GM12801 (cell line): ENCODE results near the gene ATAD3C.

ENCODE experiments used
- TF ChIP-seq, protein P1 (sequence below): IDR thresholded peaks from one replicate; pipeline ENCODE4 v1.5.1; 2011; ENCODE audit warnings: control low read depth; ENCODE audit not compliant: insufficient read length; ENCODE audit errors: extremely low read depth

ATAD3C gene

DNA sequence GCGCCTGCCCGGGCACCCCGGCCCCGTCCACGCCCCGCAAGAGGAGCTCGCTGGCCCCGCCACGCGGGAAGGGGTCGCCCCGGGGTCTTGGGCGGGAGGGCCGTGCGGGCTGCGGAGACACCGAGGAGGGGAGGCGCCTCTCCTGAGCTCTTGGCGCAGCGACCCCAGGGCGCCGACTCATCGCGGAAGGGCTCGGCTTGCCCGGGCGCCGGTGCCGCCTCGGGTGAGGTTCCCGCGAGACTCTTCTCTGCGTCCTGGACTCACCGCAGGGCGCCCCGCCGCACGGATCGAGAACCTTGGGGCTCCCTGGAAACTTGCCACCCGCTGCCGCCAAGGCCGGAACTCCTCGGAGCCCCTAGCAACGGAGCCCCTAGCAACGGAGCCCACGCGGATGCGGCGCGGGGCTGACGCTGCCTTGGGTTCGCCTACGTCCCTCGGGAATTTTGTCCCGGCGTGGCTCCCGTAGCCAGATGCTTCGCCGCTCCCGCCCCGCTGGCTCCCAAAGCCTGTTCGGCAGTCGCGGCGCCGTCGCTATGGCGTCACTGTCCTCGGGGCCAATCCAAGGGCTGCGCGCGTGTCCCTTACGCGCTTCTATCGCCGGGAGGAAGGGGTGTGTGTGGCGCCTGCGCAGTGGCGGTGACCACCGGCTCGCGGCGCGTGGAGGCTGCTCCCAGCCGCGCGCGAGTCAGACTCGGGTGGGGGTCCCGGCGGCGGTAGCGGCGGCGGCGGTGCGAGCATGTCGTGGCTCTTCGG, 62.2 kb downstream of the ATAD3C start, which contains the start of gene ATAD3A:
TSS of gene ATAD3A (plus strand) at position 630 of the 753 bp plus-strand sequence. CDS start at position 737, 107 bp downstream.
- TF ChIP-seq, protein P1, sequence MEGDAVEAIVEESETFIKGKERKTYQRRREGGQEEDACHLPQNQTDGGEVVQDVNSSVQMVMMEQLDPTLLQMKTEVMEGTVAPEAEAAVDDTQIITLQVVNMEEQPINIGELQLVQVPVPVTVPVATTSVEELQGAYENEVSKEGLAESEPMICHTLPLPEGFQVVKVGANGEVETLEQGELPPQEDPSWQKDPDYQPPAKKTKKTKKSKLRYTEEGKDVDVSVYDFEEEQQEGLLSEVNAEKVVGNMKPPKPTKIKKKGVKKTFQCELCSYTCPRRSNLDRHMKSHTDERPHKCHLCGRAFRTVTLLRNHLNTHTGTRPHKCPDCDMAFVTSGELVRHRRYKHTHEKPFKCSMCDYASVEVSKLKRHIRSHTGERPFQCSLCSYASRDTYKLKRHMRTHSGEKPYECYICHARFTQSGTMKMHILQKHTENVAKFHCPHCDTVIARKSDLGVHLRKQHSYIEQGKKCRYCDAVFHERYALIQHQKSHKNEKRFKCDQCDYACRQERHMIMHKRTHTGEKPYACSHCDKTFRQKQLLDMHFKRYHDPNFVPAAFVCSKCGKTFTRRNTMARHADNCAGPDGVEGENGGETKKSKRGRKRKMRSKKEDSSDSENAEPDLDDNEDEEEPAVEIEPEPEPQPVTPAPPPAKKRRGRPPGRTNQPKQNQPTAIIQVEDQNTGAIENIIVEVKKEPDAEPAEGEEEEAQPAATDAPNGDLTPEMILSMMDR = no peak

DNA sequence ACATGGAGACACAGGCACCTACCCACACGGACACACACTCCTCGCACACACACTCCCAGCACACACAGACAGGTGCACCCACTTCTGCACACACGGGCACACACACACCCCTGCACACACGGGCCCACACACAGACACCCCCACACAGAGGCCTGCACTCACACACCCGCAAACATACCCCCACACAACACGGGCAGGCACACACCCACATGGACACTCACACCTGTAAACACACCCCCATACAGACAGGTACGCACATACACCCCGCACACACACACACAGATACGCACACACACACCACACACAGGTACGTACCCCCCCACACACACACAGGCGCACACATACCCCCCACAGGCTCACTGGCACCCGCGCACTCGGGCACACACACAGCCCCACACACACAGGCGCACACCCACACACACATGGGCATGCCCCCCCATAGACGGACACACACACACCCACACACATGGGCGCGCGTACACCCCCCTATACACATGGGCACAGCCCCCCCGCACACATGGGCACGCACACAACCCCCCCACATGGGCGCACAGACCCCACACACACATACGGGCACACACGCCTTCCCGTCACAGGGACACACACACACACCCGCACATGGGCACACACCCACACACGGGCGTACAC, 68.6 kb downstream of the ATAD3C start:
- TF ChIP-seq, protein P1 = no peak
